Epithelial cell of esophagus (primary cell): ENCODE measurements around the gene TMIGD1.
A peak's percentile ranks its signal among the peaks of the same experiment; 100 is the strongest.

Source experiments
- DNase-seq: peaks from one replicate; pipeline ENCODE4 v3.0.0; 2010; ENCODE audit warnings: low read depth
- H3K4me3 ChIP-seq: 2 replicates; pipeline ENCODE4 v1.5.1; 2011; ENCODE audit warnings: mild to moderate bottlenecking, low read length, control low read depth
- TF ChIP-seq, protein P1 (sequence below): IDR thresholded peaks from 2 replicates; pipeline ENCODE4 v1.5.1; 2011; ENCODE audit warnings: low read depth, mild to moderate bottlenecking, low read length, control low read depth, inconsistent platforms; ENCODE audit not compliant: insufficient read depth; ENCODE audit errors: missing control alignments

TMIGD1 gene

DNA sequence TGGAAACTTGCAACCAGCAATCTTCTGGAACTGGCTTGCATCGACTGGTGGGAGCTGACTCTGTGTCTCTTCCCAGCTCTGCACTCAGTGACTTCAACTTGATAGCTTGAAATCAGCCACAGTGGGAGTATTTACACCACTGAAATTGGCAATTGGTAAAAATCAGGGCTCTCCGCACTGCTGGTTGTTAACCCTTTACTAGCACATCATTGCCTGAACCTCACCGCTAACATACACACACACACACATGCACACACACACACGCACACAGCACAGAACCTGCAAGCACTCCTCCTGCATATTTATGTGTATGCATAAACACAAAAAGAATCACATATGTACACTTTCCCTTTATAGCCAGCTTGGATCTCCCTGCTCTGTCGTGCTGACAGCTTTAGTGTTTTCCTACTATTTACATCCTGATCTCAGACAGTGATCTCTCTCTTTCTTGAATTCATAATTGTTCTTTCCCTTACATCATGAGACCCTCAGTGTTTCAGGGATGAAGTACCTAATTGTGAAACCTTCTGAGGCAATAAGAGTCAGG is 7.9 kb upstream of the TMIGD1 start:
- no peak for DNase-seq
- TF ChIP-seq, protein P1, sequence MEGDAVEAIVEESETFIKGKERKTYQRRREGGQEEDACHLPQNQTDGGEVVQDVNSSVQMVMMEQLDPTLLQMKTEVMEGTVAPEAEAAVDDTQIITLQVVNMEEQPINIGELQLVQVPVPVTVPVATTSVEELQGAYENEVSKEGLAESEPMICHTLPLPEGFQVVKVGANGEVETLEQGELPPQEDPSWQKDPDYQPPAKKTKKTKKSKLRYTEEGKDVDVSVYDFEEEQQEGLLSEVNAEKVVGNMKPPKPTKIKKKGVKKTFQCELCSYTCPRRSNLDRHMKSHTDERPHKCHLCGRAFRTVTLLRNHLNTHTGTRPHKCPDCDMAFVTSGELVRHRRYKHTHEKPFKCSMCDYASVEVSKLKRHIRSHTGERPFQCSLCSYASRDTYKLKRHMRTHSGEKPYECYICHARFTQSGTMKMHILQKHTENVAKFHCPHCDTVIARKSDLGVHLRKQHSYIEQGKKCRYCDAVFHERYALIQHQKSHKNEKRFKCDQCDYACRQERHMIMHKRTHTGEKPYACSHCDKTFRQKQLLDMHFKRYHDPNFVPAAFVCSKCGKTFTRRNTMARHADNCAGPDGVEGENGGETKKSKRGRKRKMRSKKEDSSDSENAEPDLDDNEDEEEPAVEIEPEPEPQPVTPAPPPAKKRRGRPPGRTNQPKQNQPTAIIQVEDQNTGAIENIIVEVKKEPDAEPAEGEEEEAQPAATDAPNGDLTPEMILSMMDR = no peak
- no peak overlapping the region for H3K4me3 ChIP-seq

DNA sequence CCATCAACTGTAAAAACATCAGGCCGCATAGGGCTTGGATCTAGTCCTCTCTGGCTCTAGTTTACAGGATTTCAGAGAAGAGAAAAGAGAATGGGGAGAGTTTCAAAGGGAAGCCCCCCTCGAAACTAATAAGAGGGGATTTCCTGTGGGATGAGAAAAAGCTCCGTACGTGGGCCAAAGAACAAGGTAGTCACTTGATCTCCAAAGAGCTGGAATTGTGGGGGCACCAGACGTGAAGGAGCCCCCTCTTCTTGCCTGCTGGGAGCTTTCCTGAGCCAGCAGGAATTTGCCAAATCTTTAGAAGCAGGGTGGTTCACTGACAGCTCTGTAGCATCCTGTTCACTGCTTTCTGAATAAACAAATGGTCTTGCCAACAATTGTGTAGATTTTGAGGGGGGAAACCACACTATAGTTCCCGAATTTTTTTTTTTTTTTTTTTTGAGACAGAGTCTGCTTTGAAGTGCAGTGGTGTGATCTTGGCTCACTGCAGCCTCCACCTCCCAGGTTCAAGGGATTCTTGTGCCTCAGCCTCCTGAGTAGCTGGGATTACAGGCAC is 7.0 kb upstream of the TMIGD1 start:
- TF ChIP-seq, protein P1 = no peak
- no peak for DNase-seq
- no peak overlapping the region for H3K4me3 ChIP-seq

DNA sequence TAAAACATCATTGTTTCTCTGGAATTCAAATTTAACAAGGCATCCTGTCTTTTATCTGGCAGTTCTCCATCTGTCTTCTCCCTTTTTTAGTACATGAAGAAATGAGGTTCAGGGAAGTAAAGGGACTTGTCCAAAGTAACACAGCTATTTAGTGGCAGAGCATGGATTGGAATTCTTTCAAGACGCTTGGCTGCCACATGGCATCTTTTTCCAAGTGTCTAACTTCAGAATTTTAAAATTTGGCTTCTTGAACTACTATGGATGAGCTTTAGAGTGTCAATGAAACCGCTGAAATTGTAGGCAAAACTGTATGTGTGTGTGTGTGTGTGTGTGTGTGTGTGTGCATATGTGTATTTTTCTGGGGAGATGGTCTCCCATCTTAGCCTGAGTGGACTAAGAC is 5.2 kb upstream of the TMIGD1 start:
- TF ChIP-seq, protein P1 = no peak
- DNase-seq = no peak
- no peak overlapping the region for H3K4me3 ChIP-seq

- H3K4me3 ChIP-seq = no peak overlapping the region
- DNase-seq = no peak
- TF ChIP-seq, protein P1 = no peak
Observed at GRCh38 chr17:30337393-30337999, 3.6 kb upstream of the TMIGD1 start.

DNA sequence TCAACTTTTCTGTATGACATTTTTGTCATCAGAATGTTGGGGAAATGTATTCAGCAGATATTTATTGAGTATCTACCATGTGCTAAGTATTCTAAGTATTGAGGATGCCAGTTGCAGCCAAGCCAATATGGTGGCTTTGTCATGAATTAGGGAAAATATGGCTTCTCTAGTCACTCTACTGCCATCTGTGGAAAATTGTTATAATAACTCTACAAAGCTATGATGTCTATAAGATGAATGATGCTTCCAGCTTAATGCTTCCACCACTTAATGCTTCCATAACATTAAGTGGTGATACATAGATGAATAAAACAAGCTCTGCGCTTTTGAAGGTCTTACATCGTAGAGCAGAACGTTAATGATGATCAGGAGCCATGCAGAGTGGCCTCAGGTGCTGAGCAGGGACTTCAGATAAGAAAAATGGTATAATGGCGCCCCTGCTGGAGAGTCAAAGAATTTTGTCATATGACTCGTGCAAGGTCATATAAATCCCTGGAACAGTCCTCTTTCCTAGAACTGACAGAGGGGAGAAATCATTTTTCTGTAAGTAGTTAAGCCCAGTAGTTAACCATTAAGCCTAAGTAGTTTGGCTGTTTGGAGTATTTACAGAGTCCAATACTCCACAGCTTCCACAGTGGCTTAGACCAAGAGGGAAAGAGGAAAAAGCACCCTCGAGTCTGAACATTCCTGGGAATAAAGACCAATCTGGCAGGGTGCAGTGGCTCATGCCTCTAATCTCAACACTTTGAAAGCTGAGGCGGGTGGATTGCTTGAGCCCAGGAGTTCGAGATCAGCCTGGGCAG is 2.7 kb upstream of the TMIGD1 start:
- DNase-seq = peak; percentile 75
- H3K4me3 ChIP-seq = no peak overlapping the region
- TF ChIP-seq, protein P1 = peak; percentile 65

GRCh38 chr17:30334421-30334820 is 564 bp upstream of the TMIGD1 start:
- DNase-seq = no peak
- H3K4me3 ChIP-seq = no peak overlapping the region
- TF ChIP-seq, protein P1 = no peak
